ENCODE data around the gene WNT11.

DNA sequence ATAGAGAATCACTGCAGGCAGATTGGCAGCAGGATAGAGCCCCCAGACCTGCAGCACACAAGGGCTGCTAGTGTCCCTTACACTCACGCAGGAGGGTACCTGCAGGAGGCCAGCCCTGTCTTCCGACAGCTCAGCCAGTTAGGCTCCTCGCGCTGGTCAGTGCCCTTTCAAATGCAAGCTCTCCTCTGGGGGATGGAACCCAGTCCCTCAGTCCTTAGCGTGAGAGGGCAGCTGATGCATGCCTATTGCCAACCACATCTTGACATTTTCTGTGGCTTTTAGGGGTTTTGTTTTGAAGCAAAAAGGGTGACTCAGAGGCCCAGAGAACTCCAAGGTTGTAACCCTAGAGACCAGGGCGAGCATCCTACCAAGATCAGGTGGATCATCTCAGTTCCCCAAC lies 40.0 kb downstream of the WNT11 start:
- TF ChIP-seq EZH2phosphoT487 (IDR thresholded peaks at IDR 0.05; ENCODE audit: insufficient read depth, low read depth) (no peak), EZH2 (IDR thresholded peaks at IDR 0.05; ENCODE audit: insufficient read depth, poor library complexity, severe bottlenecking) (no peak)

Data from GM23248 (cell line).